ENCODE results near the gene MIP.
"Not testable (repeated sequence)": the region's sequence is repeated elsewhere in the genome, so short reads cannot be mapped to it uniquely, and the experiment has no call there.

MIP gene

DNA sequence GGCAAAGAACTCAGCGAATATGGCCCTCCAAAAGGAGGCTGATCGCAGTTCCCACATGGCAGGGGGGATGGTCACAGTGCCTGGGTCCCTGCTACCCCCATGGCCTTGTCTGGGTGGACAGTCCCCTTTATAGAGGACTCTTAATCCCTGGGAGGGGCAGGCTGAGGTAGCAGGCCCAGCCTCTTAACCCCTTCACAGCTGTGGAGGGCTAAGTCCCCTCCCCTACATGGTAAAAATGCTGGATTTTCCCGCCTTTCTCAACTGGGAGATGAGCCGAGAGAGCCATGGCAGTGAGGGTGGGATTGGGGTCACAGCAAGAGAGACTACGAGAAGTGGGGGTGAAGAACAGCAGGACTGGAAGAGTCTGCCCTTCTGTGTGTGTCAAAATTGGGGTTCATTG is at the start of gene MIP:
Gene MIP (minus strand): TSS at position 101 of the 400 bp plus-strand sequence. CDS start 44 bp downstream, at position 57.
- no peak for FAIRE-seq

DNA sequence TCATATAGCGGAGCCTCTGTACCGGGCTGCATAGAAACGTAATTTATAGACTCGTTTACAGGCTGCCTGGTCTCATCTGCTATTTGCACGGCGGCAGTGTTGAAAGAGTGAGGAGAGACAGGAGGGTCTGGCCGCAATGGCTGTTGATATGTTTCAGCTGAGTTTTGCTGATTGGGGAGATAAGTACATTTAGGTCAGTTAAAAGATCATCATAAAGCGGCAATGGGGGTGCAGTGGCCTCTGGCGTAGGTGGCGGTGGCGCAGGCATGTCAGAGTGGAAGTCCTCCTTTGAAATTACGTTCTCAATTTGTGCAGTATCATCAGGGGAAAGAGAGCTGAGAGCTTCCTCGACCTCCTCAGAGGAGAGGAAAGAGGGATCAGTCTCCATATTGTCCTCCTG is 45.4 kb upstream of the MIP start:
- not testable (repeated sequence) for FAIRE-seq

- FAIRE-seq: not testable (repeated sequence)
Measured at GRCh38 chr12:56499452-56499851, 45.0 kb upstream of the MIP start.

- not testable (repeated sequence) for FAIRE-seq
Measured at GRCh38 chr12:56498126-56498902, 43.9 kb upstream of the MIP start.

- not testable (repeated sequence) for FAIRE-seq
Measured at GRCh38 chr12:56496704-56497103, 42.2 kb upstream of the MIP start.

DNA sequence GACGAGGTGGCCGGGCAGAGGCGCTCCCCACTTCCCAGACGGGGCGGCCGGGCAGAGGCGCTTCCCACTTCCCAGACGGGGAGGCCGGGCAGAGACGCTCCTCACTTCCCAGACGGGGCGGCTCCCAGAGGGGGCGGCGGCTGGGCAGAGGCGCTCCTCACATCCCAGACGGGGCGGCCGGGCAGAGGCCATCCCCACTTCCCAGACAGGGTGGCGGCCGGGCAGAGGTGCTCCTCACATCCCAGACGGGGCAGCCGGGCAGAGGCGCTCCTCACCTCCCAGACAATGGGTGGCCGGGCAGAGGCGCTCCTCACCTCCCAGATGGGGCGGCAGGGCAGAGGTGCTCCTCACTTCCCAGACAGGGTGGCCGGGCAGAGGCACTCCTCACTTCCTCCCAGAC is 40.0 kb upstream of the MIP start:
- not testable (repeated sequence) for FAIRE-seq

- not testable (repeated sequence) for FAIRE-seq
Measured at GRCh38 chr12:56494106-56494415, 39.6 kb upstream of the MIP start.

DNA sequence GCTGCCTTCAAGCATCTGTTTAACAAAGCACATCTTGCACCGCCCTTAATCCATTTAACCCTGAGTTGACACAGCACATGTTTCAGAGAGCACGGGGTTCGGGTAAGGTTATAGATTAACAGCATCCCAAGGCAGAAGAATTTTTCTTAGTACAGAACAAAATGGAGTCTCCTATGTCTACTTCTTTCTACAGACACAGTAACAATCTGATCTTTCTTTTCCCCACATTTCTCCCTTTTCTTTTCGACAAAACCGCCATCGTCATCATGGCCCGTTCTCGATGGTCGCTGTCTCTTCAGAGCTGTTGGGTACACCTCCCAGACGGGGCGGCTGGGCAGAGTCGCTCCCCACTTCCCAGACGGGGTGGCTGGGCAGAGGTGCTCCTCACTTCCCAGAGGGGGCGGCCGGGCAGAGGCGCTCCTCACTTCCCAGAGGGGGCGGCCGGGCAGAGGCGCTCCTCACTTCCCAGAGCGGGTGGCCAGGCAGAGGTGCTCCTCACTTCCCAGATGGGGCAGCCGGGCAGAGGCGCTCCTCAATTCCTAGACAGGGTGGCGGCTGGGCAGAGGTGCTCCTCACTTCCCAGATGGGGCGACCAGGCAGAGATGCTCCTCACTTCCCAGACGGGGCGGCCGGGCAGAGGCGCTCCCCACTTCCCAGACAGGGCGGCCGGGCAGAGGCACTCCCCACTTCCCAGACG is 39.1 kb upstream of the MIP start:
- FAIRE-seq: not testable (repeated sequence)

DNA sequence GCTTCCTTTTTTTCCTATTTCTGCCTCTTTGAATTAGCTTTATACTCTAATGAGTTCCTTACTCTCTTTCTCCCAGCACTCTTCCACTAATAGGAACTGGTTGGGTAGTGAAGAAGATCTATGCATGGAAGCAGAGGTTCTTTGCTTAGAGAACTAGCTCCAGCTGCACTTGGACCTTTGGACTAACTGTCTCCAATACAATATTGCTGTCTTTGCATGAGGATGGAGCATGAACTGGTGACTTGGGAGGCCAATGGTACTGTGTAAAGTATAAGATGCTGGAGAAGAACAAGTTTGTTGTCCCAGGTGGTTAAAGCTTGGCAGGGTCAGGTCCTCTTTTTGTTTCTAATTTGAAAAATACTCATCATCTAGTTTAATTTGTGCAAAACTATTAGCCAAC is 35.9 kb upstream of the MIP start:
- FAIRE-seq: no peak

GRCh38 chr12:56488041-56488955 is 33.8 kb upstream of the MIP start, which contains the start of gene GLS2:
Gene GLS2, minus strand, starts transcription at chr12:56488161. Its CDS starts 43 bp downstream, at chr12:56488118.
- FAIRE-seq: peak; percentile 76

GRCh38 chr12:56487448-56488040 is 33.1 kb upstream of the MIP start:
- no peak for FAIRE-seq

GRCh38 chr12:56486694-56487093 is 32.2 kb upstream of the MIP start:
- FAIRE-seq: no peak

DNA sequence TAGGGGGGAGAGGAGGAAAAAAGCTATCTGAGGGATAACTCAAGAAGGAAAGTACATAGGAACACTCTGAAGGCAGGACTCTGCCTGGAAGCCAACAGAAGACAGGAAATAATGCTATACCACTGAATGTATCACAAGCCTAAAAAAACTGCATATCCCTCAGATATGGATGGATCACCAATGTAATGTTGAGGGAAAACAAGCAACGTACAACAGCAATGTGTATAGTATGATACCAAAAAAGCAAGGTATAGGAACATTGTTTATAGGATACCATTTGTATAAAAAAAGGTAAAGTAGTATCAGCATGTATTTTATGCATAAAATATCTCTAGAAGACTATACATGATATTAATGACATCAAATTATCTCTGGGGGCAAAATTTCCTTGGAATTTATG is 30.1 kb upstream of the MIP start:
- FAIRE-seq: no peak

DNA sequence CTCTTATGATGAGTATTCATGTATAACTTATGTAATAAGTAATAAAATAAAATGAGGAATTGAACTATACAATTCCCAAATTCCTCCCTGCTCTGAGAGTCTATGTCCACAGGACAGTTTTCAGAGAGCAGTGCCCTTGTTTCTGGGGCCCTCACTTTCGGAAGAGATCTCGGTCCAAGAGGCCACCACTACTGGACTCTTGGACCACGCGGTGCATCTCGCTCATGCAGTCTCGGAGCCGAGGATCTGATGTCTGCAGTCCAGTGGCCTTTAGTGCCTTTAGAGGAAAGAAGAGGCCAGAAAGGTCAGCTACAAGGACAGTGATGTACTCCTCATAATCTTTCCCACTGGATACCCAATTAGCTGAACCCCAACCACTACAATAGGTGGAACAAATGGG is 25.2 kb upstream of the MIP start:
- FAIRE-seq: no peak

- FAIRE-seq: no peak
Measured at GRCh38 chr12:56477521-56478225, 23.2 kb upstream of the MIP start.

- no peak for FAIRE-seq
Measured at GRCh38 chr12:56476972-56477432, 22.5 kb upstream of the MIP start.

GRCh38 chr12:56476143-56476542 is 21.7 kb upstream of the MIP start:
- FAIRE-seq: no peak

- no peak for FAIRE-seq
Measured at GRCh38 chr12:56474389-56474788, 19.9 kb upstream of the MIP start.

- no peak for FAIRE-seq
Measured at GRCh38 chr12:56469007-56469930, 14.8 kb upstream of the MIP start.

DNA sequence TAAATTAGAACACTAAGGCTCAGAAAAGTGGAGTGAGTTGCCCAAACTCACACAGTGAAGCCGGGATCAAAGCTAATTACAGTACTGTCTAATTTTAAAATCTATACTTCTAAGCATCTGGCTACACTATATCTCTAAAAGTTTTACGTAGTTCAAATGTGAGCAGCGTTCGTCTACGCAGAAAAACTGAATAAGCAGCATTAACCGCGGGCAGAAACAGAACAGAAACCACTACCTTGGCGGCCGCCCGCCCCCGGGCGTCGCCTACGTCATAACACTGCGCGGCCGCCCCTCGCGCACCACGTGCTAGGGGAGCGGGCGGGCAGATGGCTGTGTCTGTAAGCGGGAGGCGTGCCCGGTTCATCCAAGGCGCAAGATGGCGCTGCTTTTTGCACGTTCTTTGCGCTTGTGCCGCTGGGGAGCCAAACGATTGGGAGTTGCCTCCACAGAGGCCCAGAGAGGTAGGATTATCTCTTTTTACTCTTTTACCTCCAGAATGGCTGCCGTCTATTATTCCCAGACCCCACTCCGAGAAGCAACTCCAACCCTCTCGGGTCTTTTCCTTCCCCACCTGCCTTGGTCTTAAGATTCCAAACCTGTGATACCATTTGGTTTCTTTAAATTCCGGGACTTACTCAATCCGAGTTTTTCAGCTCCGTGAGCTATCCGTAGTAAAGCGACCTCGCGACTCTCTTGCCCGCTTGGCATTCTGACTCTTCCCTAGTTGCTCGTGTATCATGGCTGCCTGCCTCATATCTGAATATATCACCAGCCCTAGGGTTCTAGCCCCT is 14.0 kb upstream of the MIP start, which contains the start of gene SPRYD4:
Gene SPRYD4 (plus strand): TSS at position 363 of the 791 bp plus-strand sequence. CDS start 14 bp downstream, at position 377.
- no peak for FAIRE-seq

All from islet of Langerhans (tissue), 1 donor.